K562 (cell line): ENCODE measurements around the gene USP49. TPM values are rescaled to one million over a fixed set of nuclear protein-coding genes. Genes with fewer than 3 reads are reported as not detected.

ENCODE experiments used
- ARID1B ChIP-seq: fragments of 450-650 bp; IDR thresholded peaks from 2 replicates; pipeline ENCODE4 v1.6.1; 2016; ENCODE audit warnings: antibody characterized with exemption, mild to moderate bottlenecking, inconsistent platforms
- BCOR ChIP-seq: fragments of 450-650 bp; IDR thresholded peaks from 2 replicates; pipeline ENCODE4 v1.6.1; 2016
- CHAMP1 ChIP-seq: fragments of 450-650 bp; IDR thresholded peaks from 2 replicates; pipeline ENCODE4 v1.6.1; 2016; ENCODE audit warnings: mild to moderate bottlenecking
- COPS2 ChIP-seq: fragments of 450-650 bp; conservative IDR thresholded peaks from 2 replicates; pipeline ENCODE4 v1.6.1; 2016; ENCODE audit warnings: mild to moderate bottlenecking, moderate library complexity
- ETS2 ChIP-seq: IDR thresholded peaks from 2 replicates; pipeline ENCODE4 v1.6.1; 2016; ENCODE audit warnings: borderline replicate concordance, missing genetic modification characterization, mild to moderate bottlenecking, moderate library complexity, missing compliant biosample characterization; ENCODE audit not compliant: poor library complexity, severe bottlenecking
- FOSL1 ChIP-seq: fragments of 200-800 bp; sonication (Bioruptor generic); conservative IDR thresholded peaks from 2 replicates; pipeline ENCODE4 v1.6.1; 2016; ENCODE audit warnings: missing genetic modification characterization, missing compliant biosample characterization
- HINFP ChIP-seq: fragments of 450-650 bp; conservative IDR thresholded peaks from 2 replicates; pipeline ENCODE4 v1.6.1; 2016; ENCODE audit warnings: missing genetic modification characterization, low read depth, mild to moderate bottlenecking, control low read depth, missing compliant biosample characterization
- IRF9 ChIP-seq: fragments of 450-650 bp; IDR thresholded peaks from 2 replicates; pipeline ENCODE4 v1.6.1; 2016; ENCODE audit warnings: missing biosample characterization, missing genetic modification characterization
- MEF2D ChIP-seq: conservative IDR thresholded peaks from 2 replicates; pipeline ENCODE4 v1.6.1; 2016; ENCODE audit warnings: low read depth, missing genetic modification characterization, missing compliant biosample characterization
- MYBL2 ChIP-seq, 2 experiments: fragments of 450-650 bp in 1 of 2; sonication (generic) in 1 of 2; formaldehyde crosslinking in 1 of 2; IDR thresholded peaks; 2 replicates each; pipeline versions ENCODE4 v1.6.1 to v1.8.1; 2017 to 2022; ENCODE audit warnings: borderline replicate concordance in 1 of 2, inconsistent platforms in 1 of 2, low read depth in 1 of 2, mild to moderate bottlenecking in 1 of 2, missing genetic modification reagents in 1 of 2, moderate library complexity in 1 of 2
- PHB2 ChIP-seq: fragments of 450-650 bp; IDR thresholded peaks from 2 replicates; pipeline ENCODE4 v1.6.1; 2017; ENCODE audit warnings: low read depth
- RBM34 ChIP-seq: fragments of 200-400 bp; formaldehyde crosslinking; IDR thresholded peaks from 2 replicates; pipeline ENCODE4 v1.6.1; 2018; ENCODE audit warnings: low read length, borderline replicate concordance; ENCODE audit not compliant: insufficient read depth
- RNF219 ChIP-seq: fragments of 250-450 bp; sonication (Bioruptor Pico); IDR thresholded peaks from 2 replicates; pipeline ENCODE4 v1.5.0; 2022; ENCODE audit warnings: mild to moderate bottlenecking
- SNAPC5 ChIP-seq: fragments of 250-450 bp; sonication (Bioruptor Pico); IDR thresholded peaks from 2 replicates; pipeline ENCODE4 v1.8.0; 2021; ENCODE audit warnings: moderate library complexity, mild to moderate bottlenecking, inconsistent platforms
- SRSF9 ChIP-seq: fragments of 200-400 bp; formaldehyde crosslinking; IDR thresholded peaks from 2 replicates; pipeline ENCODE4 v1.6.1; 2017; ENCODE audit warnings: low read depth, low read length, borderline replicate concordance
- SUPT5H ChIP-seq: fragments of 450-650 bp; IDR thresholded peaks from 2 replicates; pipeline ENCODE4 v1.6.1; 2016
- U2AF1 ChIP-seq: fragments of 200-400 bp; formaldehyde crosslinking; optimal IDR thresholded peaks from 2 replicates; pipeline ENCODE3; 2017; ENCODE audit warnings: mild to moderate bottlenecking, low read depth, low read length, moderate library complexity
- ZNF124 ChIP-seq: sonication (generic); formaldehyde crosslinking; IDR thresholded peaks from 2 replicates; pipeline ENCODE4 v1.8.1; 2022; ENCODE audit warnings: missing genetic modification reagents
- ZNF133 ChIP-seq: fragments of 250-450 bp; sonication (Bioruptor Pico); IDR thresholded peaks from 2 replicates; pipeline ENCODE4 v1.4.0; 2020; ENCODE audit warnings: mild to moderate bottlenecking
- ZNF696 ChIP-seq: fragments of 250-450 bp; sonication (Bioruptor Pico); conservative IDR thresholded peaks from 2 replicates; pipeline ENCODE4 v1.4.0; 2020; ENCODE audit warnings: mild to moderate bottlenecking, moderate library complexity
- polyA plus RNA-seq, 8 experiments: library from polyadenylated mRNA; depleted of rRNA in 4 of 8; stranded (reverse) in 5 of 8; unstranded in 3 of 8; fragments of >200 nt; fragmentation: Nextera tagmentation in 2 of 8; fragmentation: Illumina TruSeq in 1 of 8; extraction: Ambion mirVana in 2 of 8; extraction: Trizol in 1 of 8; gene quantifications; 2 replicates each; pipeline versions ENCODE4 v1.2.1 to v1.2.3, GENCODE V29; 2011 to 2014; ENCODE audit warnings: inconsistent platforms in 1 of 8, missing spikeins in 1 of 8
- total RNA-seq, 7 experiments: library from RNA; depleted of rRNA in 6 of 7; stranded (reverse); fragments of >200 nt in 6 of 7; fragmentation: Illumina TruSeq in 2 of 7; extraction: Trizol in 2 of 7; gene quantifications; 2 replicates each; pipeline versions ENCODE4 v1.2.1 to v1.2.3, GENCODE V29; 2011 to 2021; ENCODE audit warnings: low replicate concordance in 1 of 7

USP49 gene
- total and polyA plus RNA-seq, 9 of the 15 experiments (the other 6 are each of a cell fraction or from before 2014, with no cell fraction given): 1.0 to 9.9 (median 6.5) TPM

GRCh38 chr6:41895300-41896233, at the start of gene USP49 (continued):
- no peak for TF ChIP-seq PHB2
- TF ChIP-seq ETS2: no peak
- TF ChIP-seq IRF9: no peak
- no peak for TF ChIP-seq COPS2
- no peak for TF ChIP-seq MEF2D (tag)
- TF ChIP-seq ARID1B: peak; percentile 34; the same call in 1 of the 2 replicates
- TF ChIP-seq SUPT5H: peak; percentile 76
- TF ChIP-seq SRSF9: no peak
- TF ChIP-seq ZNF124 (CRISPR knock-in tag): no peak
- TF ChIP-seq CHAMP1: no peak
- no peak for TF ChIP-seq MYBL2 (IDR thresholded peaks at IDR 0.05; ENCODE audit: low read depth)
- TF ChIP-seq MYBL2 (CRISPR knock-in tag; IDR thresholded peaks at IDR 0.05; ENCODE audit: borderline replicate concordance): no peak
- TF ChIP-seq HINFP: no peak
- no peak for TF ChIP-seq ZNF133 (CRISPR knock-in tag)
- TF ChIP-seq BCOR: peak; percentile 15; the same call in 1 of the 2 replicates
- no peak for TF ChIP-seq SNAPC5 (CRISPR knock-in tag)
- no peak for TF ChIP-seq FOSL1 (tag)
- TF ChIP-seq RNF219 (CRISPR knock-in tag): no peak
- no peak for TF ChIP-seq U2AF1
- TF ChIP-seq ZNF696 (CRISPR knock-in tag): no peak
- TF ChIP-seq RBM34: no peak
